COR-L47 (cell line): ENCODE data around the gene ITGB5.
A peak's percentile ranks its signal among the peaks of the same experiment; 100 is the strongest.
"Not testable (repeated sequence)": the region's sequence is repeated elsewhere in the genome, so short reads cannot be mapped to it uniquely, and the experiment has no call there.

Experiments used
- DNase-seq: peaks from one replicate; lab custom pipeline; 2025; lab: John Stamatoyannopoulos, UW

Gene ITGB5

DNA sequence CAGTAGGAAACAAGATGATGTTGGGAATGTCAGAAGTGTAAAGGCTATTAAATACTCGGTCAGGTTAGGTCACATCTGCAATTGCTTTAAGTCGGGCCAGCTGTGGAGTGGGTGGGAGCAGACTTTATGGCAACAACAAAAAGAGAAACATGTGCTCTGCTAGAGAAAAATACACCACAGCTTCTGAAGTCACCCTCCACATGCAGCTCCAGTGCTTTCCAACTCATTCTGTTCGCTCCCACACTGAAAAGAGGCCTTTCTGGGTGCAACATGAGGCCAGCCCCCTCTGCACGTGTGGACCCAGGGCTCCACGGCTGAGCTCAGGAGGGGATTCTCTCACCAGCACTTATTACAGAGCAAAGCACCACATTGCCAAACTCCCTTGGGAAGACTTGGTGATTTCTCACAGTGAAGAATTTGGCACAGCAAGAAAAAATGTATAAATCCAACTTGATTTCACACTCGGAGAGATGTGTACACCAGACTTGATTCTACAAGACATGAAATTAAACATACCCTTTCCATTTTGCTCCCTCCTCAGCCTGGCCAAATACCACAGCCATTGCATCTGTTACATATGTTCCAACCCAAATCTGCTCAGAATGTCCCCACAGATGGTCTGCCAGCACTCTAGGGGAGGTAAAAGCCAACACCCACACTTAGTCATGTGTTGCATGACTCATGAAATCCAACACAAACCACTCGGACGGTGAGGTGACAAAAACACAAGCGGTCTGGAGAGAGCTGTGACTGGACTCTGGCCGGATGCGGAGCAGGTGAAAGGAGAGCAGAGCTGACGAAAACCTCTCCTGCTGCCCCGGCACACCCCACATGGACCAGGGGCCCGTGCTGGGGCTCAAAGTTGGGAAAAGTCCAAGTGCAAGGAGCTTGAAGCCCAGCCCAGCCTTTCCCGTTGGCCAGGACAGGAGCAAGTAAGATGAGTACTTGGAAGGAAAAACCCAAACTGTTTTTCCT is 74.6 kb downstream of the ITGB5 start:
- DNase-seq, result no peak

DNA sequence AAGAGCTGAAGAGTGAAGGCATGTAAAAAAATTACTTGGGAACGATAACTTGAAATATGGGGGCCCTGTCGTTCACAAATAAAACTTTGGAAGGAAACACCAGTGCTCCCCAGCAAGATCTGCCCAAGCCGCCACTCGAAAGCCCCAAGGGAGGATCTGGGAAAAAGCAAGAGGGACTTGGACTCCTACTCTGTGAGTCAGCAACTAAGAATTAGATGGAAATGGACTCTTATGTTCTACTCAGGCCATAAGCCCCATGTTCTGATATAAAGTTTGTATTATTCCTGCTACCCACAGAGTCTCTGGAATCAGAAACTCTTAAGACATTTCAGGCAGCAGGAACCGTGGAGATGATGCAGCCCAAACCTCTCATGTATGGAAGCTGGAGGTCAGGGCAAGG is 75.7 kb downstream of the ITGB5 start:
- DNase-seq, result no peak

DNA sequence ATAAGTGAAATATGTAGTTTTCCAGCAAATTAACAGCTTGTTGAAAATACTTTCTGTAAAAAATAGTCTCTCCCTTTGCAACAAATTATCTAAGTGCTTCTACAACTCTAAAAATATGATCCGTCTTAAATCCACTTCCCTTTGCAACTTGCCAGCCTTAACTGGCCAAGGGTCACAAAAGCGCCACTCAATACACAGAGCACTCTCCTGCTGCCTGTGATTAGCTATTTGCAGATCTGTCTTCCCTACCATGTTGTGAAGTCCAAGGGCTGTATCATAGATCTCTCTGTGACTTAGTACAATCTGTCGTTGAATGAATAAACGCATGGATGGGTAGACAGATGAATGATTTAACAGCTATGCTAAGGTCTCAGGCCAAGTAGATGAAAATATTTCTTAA is 76.2 kb downstream of the ITGB5 start:
- no peak for DNase-seq

DNA sequence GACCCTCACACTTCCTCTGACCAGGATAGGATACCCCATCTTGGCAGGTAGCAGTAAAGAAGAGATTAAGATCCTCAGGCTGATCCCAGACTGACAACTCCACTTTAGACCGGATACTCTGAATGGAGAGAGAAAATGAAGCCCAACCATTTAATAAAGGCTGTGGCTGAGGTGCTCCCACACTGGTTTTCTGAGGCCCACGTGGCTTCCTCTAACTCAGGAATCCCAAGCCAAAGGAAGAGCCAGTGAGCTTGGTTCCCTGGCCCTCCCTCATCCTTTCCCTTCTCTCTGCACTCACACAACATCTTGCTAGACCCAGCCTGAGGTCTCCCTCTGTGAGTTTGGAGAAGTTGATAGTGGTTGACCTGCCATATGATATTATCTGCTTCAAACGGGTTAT is 78.1 kb downstream of the ITGB5 start:
- no peak for DNase-seq

DNA sequence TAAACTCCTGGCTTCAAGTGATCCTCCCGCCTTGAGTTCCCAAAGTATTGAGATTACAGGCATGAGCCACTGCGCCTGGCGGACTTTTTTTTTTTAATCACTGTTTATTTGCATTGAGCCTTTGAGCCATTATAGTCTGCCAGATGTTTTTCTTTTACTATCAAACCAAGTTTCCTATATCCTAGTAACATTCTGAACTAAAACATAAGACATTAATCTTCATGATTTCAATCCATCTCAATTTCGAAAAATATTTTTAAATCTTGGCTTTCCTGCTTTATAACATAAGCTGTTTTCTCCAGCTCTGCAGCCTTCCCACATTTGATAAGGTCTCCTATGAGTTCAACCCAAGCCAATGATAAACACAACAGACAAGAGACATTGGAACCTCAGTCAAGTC is 81.5 kb downstream of the ITGB5 start:
- no peak for DNase-seq

DNA sequence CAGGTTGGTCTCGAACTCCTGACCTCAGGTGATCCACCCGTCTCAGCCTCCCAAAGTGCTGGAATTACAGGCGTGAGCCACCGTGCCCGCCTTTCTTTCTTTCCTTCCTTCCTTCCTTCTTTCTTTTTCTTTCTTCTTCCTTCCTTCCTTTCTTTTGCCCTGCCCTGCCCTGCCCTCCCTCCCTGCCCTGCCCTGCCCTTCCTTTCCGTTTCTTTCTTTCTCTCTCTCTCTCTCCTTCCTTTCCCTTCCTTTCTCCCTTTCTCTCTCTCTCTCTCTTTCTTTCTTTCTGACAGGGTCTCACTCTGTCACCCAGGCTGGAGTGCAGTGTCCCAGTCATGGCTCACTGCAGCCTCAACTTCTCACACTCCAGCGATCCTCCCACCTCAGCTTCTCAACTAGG is 82.3 kb downstream of the ITGB5 start:
- no peak for DNase-seq

DNA sequence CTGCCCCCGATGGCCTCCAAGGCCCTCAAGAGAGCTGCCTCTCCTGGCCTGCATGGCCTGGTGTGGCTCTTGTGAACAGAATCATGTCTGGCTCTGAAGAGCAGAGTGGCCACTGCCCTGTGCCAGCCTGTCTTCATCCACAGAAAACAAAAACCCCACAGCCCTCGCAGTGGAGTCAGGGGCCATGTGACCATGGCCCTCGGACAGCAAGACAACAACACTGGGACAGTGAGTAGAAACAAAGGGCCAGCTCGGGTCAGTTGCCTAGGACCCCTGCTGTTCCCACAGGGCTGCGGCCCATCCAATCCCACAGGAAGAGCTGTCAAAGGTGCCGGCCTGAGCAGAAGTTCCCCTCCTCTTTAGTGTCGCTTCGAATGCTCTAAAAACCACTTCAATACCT is 84.5 kb downstream of the ITGB5 start:
- DNase-seq, result no peak

DNA sequence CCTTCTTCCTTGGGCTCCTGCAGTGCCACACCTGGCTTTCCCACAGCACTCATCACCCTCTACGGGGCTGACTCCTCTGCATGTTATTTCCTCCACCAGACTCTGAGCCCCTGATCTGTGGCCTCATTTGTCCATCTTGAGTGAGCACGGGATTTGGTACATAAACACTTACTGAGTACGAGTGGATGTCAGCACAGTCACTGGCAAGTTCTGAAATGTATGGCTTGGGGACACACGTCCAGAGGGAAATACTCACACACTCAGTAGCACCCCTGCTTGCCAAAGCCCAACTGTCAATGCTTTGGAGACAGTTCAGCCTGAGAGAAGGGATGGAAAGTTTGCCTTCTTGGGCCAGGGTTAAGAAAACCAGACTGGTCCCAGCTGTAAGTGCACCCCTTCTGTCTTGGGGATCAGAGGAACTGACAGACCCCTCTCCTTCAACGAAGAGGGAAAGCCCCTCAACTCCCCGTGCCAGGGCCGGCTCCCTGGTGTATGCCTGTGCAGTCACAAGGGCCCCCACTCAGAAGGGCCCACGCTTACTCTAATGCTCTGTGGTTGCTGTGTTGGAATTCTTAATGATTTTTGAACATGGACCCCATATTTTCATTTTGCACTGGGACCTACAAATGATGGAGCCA is 85.0 kb downstream of the ITGB5 start:
- no peak for DNase-seq

DNA sequence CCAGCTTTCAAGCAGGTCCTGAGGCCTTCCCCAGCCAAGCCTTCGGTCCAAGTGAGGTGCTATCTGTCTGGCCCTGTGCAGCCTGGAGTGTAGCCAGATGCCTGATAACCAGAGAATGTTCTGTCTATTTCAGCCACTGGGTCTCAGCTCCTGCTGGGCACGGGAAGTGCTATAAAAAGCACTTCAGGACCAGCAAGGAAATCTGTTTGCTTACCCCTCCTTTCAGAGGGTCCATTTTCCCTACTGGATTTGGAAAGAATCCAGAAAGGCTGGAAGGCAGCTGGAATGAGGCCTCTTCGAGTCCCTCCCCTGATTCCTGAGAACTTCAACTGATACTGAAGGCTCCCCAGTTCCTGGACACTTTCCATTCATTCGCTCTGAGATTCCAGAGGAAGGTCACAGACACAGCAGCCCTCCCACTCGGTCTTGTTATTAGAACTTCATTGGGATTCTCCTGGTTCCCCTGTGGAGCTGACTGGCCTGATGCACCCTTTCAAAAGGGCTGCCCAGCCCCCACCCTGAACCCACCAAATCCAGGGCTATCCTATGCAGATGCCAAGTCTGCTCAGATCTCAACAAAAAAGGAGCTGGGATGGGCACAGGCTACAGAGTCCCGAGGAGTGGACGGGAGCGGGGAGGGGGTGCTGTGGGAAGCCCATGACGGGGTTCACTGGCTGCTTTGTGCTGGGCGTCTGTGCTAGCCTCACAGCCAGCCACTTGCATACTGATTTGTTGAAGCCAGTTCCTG is 86.5 kb downstream of the ITGB5 start:
- peak; percentile 91 for DNase-seq

DNA sequence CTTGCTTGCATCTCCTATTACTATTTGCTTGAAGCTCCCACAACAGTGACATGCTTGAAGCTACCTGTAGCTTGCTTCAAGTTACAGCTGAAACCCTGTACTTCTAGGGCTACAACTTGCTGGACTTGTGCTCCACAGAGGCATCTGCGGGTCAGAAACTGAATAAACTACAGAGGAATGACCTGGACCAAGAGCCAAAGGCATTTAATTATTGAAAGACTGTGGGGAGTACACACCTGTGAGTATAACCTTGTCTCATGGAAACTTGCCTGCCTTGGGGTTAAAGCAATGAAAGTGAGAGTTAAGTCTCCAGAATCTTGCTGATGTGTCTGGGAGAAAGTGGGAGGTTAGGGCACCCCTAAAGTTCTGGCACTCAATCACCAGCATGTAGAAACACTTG is 87.1 kb downstream of the ITGB5 start:
- no peak for DNase-seq

DNA sequence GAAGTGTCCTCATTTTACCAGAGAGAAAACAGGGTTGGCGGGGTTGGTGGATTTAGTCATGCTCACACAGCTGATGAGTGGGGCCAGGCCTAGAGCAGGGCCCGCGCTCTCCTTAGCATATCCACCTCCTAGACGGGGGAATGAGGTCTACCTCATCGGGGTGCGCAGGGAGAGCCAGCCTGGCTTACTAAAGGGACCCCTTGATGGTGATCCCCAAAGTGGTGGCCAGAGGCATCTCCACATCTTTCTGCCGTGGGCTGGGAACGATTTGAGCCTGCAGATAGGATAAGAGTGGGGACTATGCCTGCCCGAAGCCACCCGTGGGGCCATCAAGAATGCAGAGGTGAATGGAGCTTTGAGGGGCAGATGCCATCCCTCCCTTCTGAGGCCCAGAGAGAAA is 87.5 kb downstream of the ITGB5 start:
- no peak for DNase-seq

DNA sequence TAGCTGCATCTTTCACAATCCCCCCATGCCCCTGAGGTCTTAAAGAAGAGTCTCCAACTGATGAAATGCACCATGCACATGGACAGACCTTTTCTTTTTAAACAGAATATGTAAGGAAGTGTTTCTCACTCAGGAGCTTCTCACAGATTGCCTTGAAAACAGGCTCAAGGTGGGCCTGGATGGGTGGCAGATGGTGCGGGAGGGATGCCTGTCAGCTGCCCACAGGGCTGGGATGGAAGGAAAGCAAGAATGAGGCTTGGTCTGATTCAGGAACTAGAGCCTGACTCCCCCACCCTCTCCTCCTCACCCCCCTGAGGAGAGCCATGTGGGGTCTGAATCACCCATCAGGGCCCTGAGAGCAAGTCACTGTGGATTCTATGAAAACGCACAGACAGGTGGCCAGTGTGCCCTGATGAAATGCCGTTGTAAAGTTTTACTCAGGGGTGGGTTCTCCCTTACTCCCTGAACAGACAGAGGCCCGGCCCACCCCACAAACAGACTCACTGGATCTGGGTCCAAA is 89.7 kb downstream of the ITGB5 start:
- DNase-seq, result no peak

DNA sequence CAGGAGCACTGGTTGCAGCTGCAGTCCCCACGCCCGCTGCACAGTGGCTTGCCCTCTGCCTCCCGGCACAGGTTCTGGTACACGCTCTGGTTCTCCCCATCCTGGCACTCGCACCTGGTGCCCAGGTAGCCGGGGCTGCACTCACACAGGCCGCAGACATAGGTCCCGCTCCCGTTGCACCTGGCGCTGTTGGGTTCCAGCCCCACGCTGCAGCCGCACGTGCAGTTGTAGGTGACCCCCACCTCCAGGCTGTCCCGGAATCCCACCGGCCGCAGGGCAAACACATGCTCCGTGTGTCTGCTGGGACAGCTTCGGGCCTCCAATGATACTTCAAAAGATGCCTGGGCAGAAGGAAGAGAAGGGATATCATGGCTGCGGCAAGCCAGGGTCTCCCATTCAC is 90.7 kb downstream of the ITGB5 start:
- no peak for DNase-seq

DNA sequence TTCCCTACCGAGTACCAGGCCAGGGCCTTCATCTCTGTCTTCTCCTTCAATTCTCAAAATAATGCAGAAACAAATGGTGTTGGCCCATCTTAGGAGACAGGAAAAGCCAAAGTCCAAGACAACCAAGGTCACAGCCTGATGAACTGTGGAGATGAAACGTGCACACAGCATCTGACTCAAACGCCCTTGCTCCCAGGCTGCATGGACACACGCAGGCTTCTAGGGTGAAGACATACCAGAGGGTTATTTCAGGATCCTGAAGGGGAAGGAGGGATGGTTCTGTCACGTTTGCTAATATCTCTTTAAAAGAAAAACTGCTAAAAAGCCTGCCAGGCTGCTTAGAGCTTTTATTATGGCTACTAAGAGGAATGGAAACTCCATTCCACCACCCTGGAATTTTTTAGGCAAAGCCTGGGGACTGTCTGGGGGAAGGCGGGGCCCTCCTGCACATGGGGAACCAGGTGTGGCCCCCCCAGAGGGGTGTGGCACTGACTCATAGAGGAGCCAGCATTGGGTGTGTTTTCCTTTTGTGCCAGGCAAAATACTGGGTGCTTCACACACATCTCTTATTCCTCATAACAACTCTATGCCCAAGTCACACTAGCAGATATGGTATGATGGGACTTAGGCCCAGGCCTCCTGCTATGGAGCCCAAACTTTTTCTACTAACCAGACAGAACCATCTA is 94.0 kb downstream of the ITGB5 start:
- DNase-seq, result no peak

DNA sequence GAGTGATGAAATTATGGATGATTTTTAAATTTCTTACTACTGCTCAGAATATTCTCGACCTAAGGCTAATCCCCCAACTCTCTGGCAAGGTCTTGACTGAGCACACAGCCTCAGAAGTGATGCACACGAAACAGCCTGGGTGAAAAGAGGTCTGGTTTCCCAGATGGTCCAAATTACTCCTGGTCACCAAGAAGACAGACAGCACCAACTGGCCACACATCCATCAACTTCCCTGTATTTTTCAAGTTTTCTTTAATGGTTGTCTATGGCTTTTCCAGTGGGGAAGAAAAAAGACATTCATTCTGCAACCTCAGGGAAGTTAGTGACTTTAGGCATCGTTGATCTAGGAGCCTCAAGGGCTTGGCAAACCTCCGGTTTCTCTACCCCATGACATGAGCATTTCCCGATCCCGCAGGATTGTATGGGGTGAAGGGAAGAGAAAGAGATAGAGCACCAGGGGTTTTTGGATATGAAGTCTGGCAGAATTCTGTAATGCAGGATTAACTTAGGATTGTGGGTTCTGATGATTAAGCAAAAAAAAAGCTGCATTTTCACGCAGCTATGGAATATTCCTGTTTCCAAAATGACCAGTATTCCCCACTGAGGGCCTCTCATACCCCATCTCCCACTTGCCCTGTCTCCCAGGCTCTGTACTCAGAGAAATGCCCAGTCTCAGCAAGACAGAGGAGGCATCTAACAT is 94.7 kb downstream of the ITGB5 start:
- DNase-seq, result no peak

DNA sequence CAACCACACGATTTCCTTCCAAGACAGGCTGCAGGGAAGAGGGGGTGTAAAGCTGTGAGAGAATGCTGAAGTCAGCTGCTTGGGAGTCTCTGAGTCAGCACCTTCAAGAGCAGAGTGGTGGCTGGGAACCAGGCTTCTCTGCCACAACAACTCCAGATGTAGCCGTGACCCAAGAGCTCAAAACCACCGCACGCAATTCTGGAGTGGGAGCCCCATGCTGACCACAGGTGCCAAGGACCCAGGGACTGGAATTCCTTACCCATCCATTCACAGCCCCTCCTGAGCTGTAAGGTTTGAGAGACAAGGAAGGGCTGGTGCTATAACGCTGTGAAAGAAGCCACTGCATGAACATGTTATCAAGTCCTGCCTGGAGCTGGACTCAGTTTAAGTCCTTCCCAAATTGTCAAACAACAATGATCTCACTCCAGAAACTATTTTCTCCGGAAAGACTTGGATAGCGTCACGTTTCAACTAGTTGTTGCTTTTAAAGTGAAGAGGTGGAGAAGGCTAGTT is 95.5 kb downstream of the ITGB5 start:
- DNase-seq, result no peak

DNA sequence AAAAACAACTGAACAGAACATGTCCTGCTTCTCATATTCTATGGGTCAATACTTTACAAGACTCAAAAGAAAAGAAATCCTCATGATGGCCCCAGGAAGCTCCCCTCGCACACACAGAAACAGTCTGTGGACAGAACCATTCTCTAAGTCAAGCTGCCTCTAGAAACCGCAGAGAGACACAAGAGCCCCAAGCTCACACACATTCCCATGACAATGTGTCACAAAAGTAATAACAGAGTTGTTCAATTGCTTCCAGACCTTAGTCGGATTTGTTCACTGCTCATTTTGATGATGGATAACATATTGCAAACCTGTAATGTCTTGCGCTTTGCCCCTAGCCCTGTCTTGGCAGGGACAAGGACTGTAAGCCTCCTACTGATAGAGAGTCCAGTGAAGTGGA is 96.0 kb downstream of the ITGB5 start:
- DNase-seq, result no peak

DNA sequence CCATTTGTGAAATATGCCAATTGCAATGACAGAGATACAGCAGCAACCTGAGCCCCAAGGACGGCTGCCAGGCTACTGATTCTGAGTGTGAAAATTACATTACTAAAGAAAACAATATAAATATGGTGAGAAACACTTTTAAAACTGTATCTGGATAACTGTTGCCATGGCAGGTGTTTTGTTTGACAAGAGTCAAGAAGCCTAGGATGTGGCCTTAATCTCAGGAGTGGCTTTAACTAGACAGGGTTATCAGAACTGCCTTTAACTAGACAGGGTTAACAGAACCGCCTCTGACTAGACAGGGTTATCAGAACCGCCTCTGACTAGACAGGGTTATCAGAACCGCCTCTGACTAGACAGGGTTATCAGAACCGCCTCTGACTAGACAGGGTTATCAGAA is 98.1 kb downstream of the ITGB5 start:
- not testable (repeated sequence) for DNase-seq

DNA sequence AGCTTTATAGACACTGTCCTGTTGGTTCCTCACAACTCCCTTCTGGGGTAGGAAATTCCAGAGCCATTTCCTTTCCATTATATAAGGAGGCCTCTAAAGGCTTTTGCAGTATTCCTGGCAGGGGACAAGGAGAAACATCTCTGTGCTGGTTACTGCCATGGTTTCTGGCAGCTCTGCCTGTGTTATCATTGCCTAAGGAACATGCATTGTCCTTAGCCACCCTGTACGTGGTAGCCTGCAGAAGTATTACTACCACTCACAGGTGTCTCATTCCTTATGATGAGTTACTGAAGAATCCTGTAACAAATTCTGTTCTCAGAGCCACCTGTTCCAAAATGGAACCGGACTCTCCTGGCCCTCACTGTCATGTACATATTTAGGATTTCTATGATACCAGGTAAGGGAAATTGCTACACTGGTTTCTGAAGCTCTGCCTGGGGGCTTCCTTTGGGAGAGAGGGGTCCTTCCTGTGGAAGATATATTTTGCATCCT is 98.9 kb downstream of the ITGB5 start:
- DNase-seq, result no peak

DNA sequence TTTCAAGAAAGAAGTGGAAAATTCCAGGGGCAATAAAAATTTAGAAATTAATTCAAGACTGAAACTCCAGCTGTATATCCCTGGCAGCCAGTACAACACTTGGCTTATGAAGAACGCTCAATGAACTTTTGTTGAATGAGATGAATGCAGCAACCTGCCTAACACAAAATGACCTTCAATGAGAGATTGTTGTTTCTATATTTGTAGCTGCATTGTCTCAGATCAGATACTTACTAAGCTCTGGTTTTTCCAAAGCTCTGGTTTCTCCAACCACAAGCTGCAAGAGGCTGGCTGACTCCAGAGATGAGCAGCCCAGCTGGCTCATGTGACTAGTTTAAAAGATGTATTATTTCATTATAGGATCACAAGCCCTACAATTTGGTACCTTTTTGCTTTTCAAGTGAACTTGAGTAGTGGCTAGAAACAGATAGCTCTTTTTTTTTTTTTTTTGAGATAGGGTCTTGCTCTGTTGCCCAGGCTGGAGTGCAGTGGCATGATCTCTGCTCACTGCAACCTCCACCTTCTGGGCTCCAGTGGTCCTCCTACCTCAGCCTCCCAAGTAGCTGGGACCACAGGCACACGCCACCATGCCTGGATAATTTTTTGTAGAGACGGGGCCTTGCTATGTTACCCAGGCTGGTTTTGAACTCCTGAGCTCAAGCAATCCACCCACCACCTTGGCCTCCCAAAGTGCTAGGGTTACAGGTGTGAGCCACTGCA is 99.5 kb downstream of the ITGB5 start:
- no peak for DNase-seq
